Muscle of leg (tissue), 11 donors: Measurements from ENCODE around the gene SPDYE4. TPM values are rescaled to one million over a fixed set of nuclear protein-coding genes. Genes with fewer than 3 reads are reported as not detected.

ENCODE experiments used
- DNase-seq: peaks from one replicate; pipeline ENCODE4 v3.0.0; 2013
- H3K27ac ChIP-seq: one replicate; pipeline ENCODE4 v1.5.1; 2013; ENCODE audit warnings: mild to moderate bottlenecking, low read length, control low read depth
- H3K27me3 ChIP-seq: one replicate; pipeline ENCODE4 v1.6.1; 2013; ENCODE audit warnings: low read length; ENCODE audit not compliant: control insufficient read depth, insufficient read depth
- H3K36me3 ChIP-seq: one replicate; pipeline ENCODE4 v1.6.1; 2013; ENCODE audit warnings: low read length; ENCODE audit not compliant: control insufficient read depth, insufficient read depth
- H3K4me1 ChIP-seq: one replicate; pipeline ENCODE4 v1.6.1; 2013; ENCODE audit warnings: low read length; ENCODE audit not compliant: control insufficient read depth, insufficient read depth
- H3K4me3 ChIP-seq: one replicate; pipeline ENCODE4 v1.5.1; 2013; ENCODE audit warnings: low read length, control low read depth
- H3K9me3 ChIP-seq: replicated peaks from 2 replicates; pipeline ENCODE4 v1.6.1; 2013; ENCODE audit warnings: low read depth, low read length; ENCODE audit not compliant: control insufficient read depth
- WGBS: methylation state at CpG from one replicate; pipeline ENCODE4 v1.1.5; 2013; ENCODE audit warnings: missing lambda C conversion rate; ENCODE audit not compliant: insufficient coverage; 5-methylcytosine and 5-hydroxymethylcytosine counted together
- polyA plus RNA-seq, 8 donors: library from polyadenylated mRNA; unstranded; fragments of 120-200 nt; gene quantifications; one replicate each; pipeline versions ENCODE4 v1.2.1 to v1.2.3, GENCODE V29; 2013; ENCODE audit warnings: inconsistent platforms in 1 of 8, low replicate concordance in 1 of 8; ENCODE audit not compliant: insufficient read length in 8 of 8, insufficient read depth in 1 of 8
- total RNA-seq: library from RNA; stranded (reverse); fragments of 120-200 nt; gene quantifications from one replicate; pipeline ENCODE4 v1.2.4, GENCODE V29; 2013

SPDYE4 gene
- total and polyA plus RNA-seq, 9 donors, result 0.49 TPM; not detected in 8

GRCh38 chr17:8741771-8742170 lies 16.6 kb downstream of the SPDYE4 start:
- peaks cover 7% of the 10 kb centered on the region for H3K27me3 ChIP-seq
- no peak for DNase-seq
- peaks cover 9% of the 10 kb centered on the region for H3K4me1 ChIP-seq
- no peaks in the 10 kb centered on the region for H3K9me3 ChIP-seq
- H3K4me3 ChIP-seq, result no peak overlapping the region
- WGBS, result 30% methylated on average over 2 of the region's 4 CpGs
- no peak overlapping the region for H3K27ac ChIP-seq
- no peaks in the 10 kb centered on the region for H3K36me3 ChIP-seq

GRCh38 chr17:8741366-8741765 lies 17.0 kb downstream of the SPDYE4 start:
- peaks cover 7% of the 10 kb centered on the region for H3K4me1 ChIP-seq
- peaks cover 5% of the 10 kb centered on the region for H3K27me3 ChIP-seq
- no peaks in the 10 kb centered on the region for H3K36me3 ChIP-seq
- no peak overlapping the region for H3K27ac ChIP-seq
- no peak for DNase-seq
- 92% methylated on average over 14 of the region's 17 CpGs for WGBS
- no peak overlapping the region for H3K4me3 ChIP-seq
- no peaks in the 10 kb centered on the region for H3K9me3 ChIP-seq

GRCh38 chr17:8740486-8740885 lies 17.9 kb downstream of the SPDYE4 start:
- no peaks in the 10 kb centered on the region for H3K36me3 ChIP-seq
- H3K27ac ChIP-seq, result no peak overlapping the region
- peaks cover 4% of the 10 kb centered on the region for H3K4me1 ChIP-seq
- DNase-seq, result no peak
- 50% methylated on average over 9 of the region's 12 CpGs for WGBS
- peaks cover 5% of the 10 kb centered on the region for H3K27me3 ChIP-seq
- H3K4me3 ChIP-seq, result no peak overlapping the region
- no peaks in the 10 kb centered on the region for H3K9me3 ChIP-seq

- no peak overlapping the region for H3K27ac ChIP-seq
Measured at GRCh38 chr17:8739097-8739496, 19.2 kb downstream of the SPDYE4 start.

GRCh38 chr17:8736796-8737195 lies 21.6 kb downstream of the SPDYE4 start:
- Histone ChIP-seq H3K4me3 (no peak overlapping the region), H3K36me3 (no peaks in the 10 kb centered on the region), H3K9me3 (no peaks in the 10 kb centered on the region), H3K4me1 (peaks cover 4% of the 10 kb centered on the region), H3K27ac (no peak overlapping the region), H3K27me3 (peaks cover 5% of the 10 kb centered on the region)
- WGBS, result 80% methylated on average over 1 of the region's 2 CpGs
- DNase-seq, result no peak

More at GRCh38 chr17:8739097-8739496, 19.2 kb downstream of the SPDYE4 start:
- Histone ChIP-seq H3K27me3 (peaks cover 5% of the 10 kb centered on the region), H3K4me1 (peaks cover 4% of the 10 kb centered on the region), H3K9me3 (no peaks in the 10 kb centered on the region), H3K4me3 (no peak overlapping the region), H3K36me3 (no peaks in the 10 kb centered on the region)
- no peak for DNase-seq
- WGBS, result 10% methylated on average over 4 of the region's 8 CpGs

GRCh38 chr17:8736362-8736761 lies 22.0 kb downstream of the SPDYE4 start:
- no peaks in the 10 kb centered on the region for H3K36me3 ChIP-seq
- no peak overlapping the region for H3K4me3 ChIP-seq
- H3K4me1 ChIP-seq, result peaks cover 4% of the 10 kb centered on the region
- no peak for DNase-seq
- peaks cover 5% of the 10 kb centered on the region for H3K27me3 ChIP-seq
- WGBS, result 71% methylated on average over 3 of the region's 6 CpGs
- no peak overlapping the region for H3K27ac ChIP-seq
- H3K9me3 ChIP-seq, result no peaks in the 10 kb centered on the region

- Histone ChIP-seq H3K27ac (no peak overlapping the region), H3K36me3 (no peaks in the 10 kb centered on the region), H3K9me3 (no peaks in the 10 kb centered on the region), H3K27me3 (peaks cover 5% of the 10 kb centered on the region), H3K4me1 (peaks cover 4% of the 10 kb centered on the region), H3K4me3 (no peak overlapping the region)
- DNase-seq, result no peak
- WGBS, result 92% methylated on average over 23 of the region's 23 CpGs
Measured at GRCh38 chr17:8735336-8735939, 22.9 kb downstream of the SPDYE4 start.

GRCh38 chr17:8734876-8735275 lies 23.5 kb downstream of the SPDYE4 start:
- no peak for DNase-seq
- H3K4me3 ChIP-seq, result no peak overlapping the region
- peaks cover 5% of the 10 kb centered on the region for H3K27me3 ChIP-seq
- 88% methylated on average over 8 of the region's 10 CpGs for WGBS
- no peaks in the 10 kb centered on the region for H3K36me3 ChIP-seq
- H3K27ac ChIP-seq, result no peak overlapping the region
- no peaks in the 10 kb centered on the region for H3K9me3 ChIP-seq
- H3K4me1 ChIP-seq, result peaks cover 4% of the 10 kb centered on the region

- 39% methylated on average over 4 of the region's 7 CpGs for WGBS
- Histone ChIP-seq H3K4me1 (no peaks in the 10 kb centered on the region), H3K27me3 (peaks cover 3% of the 10 kb centered on the region), H3K27ac (peak overlapping the region; percentile 67), H3K9me3 (no peaks in the 10 kb centered on the region), H3K4me3 (no peak overlapping the region), H3K36me3 (no peaks in the 10 kb centered on the region)
- DNase-seq, result peak; percentile 88
Measured at GRCh38 chr17:8732406-8733085, 25.8 kb downstream of the SPDYE4 start.

- no peaks in the 10 kb centered on the region for H3K36me3 ChIP-seq
- 86% methylated on average over 6 of the region's 13 CpGs for WGBS
- no peak for DNase-seq
- H3K27me3 ChIP-seq, result no peaks in the 10 kb centered on the region
- no peak overlapping the region for H3K27ac ChIP-seq
- peaks cover 9% of the 10 kb centered on the region for H3K4me1 ChIP-seq
- no peak overlapping the region for H3K4me3 ChIP-seq
- no peaks in the 10 kb centered on the region for H3K9me3 ChIP-seq
Measured at GRCh38 chr17:8729860-8730259, 28.5 kb downstream of the SPDYE4 start.
